HL-60/S4 treated with retinoic acid at 250 ng/mL for 4 days and 3 days (cell line): ENCODE data around the gene GDA.

Experiments used
- in situ Hi-C: fragments of 300-500 bp; cut with MboI; formaldehyde crosslinking; loops from 2 replicates; pipeline ENCODE4 v1.7.0; 2022; ENCODE audit warnings: low sequenced_read_pairs

GDA gene

GRCh38 chr9:72204062-72204461, 54.8 kb downstream of the GDA start:
- in situ Hi-C loops, result no loop called here

GRCh38 chr9:72205513-72205912, 56.3 kb downstream of the GDA start:
- in situ Hi-C loops, result no loop called here

GRCh38 chr9:72207278-72207677, 58.0 kb downstream of the GDA start:
- in situ Hi-C loops, result no loop called here

GRCh38 chr9:72210522-72210921, 61.3 kb downstream of the GDA start:
- in situ Hi-C loops, result no loop called here

- in situ Hi-C loops, result no loop called here
Measured at GRCh38 chr9:72211047-72211446, 61.8 kb downstream of the GDA start.

GRCh38 chr9:72213906-72214305, 64.7 kb downstream of the GDA start:
- in situ Hi-C loops, result no loop called here

GRCh38 chr9:72217306-72217842, 68.1 kb downstream of the GDA start:
- in situ Hi-C loops, result no loop called here

GRCh38 chr9:72220589-72220988, 71.3 kb downstream of the GDA start:
- in situ Hi-C loops, result no loop called here

GRCh38 chr9:72226146-72226812, 77.0 kb downstream of the GDA start:
- in situ Hi-C loops, result no loop called here

- in situ Hi-C loops, result no loop called here
Measured at GRCh38 chr9:72228282-72228681, 79.0 kb downstream of the GDA start.

- in situ Hi-C loops, result no loop called here
Measured at GRCh38 chr9:72232778-72233177, 83.5 kb downstream of the GDA start.

GRCh38 chr9:72247549-72247948, 98.3 kb downstream of the GDA start:
- in situ Hi-C loops, result no loop called here

- in situ Hi-C loops, result loop anchor here (25.0 kb wide), 1 partner anchor 439 kb away; no protein-coding TSS in a partner anchor
Measured at GRCh38 chr9:72251589-72251988, 102.3 kb downstream of the GDA start.

- in situ Hi-C loops, result loop anchor here (25.0 kb wide), 1 partner anchor 443 kb away; no protein-coding TSS in a partner anchor
Measured at GRCh38 chr9:72254901-72255545, 105.8 kb downstream of the GDA start.

GRCh38 chr9:72255569-72255968, 106.3 kb downstream of the GDA start:
- in situ Hi-C loops, result loop anchor here (25.0 kb wide), 1 partner anchor 443 kb away; no protein-coding TSS in a partner anchor

GRCh38 chr9:72256931-72257330, 107.7 kb downstream of the GDA start:
- in situ Hi-C loops, result loop anchor here (25.0 kb wide), 1 partner anchor 445 kb away; no protein-coding TSS in a partner anchor

GRCh38 chr9:72257814-72258213, 108.6 kb downstream of the GDA start:
- in situ Hi-C loops, result loop anchor here (25.0 kb wide), 1 partner anchor 446 kb away; no protein-coding TSS in a partner anchor

GRCh38 chr9:72262063-72262462, 112.8 kb downstream of the GDA start:
- in situ Hi-C loops, result loop anchor here (25.0 kb wide), 1 partner anchor 450 kb away; no protein-coding TSS in a partner anchor

- in situ Hi-C loops, result loop anchor here (25.0 kb wide), 1 partner anchor 451 kb away; no protein-coding TSS in a partner anchor
Measured at GRCh38 chr9:72263572-72263971, 114.3 kb downstream of the GDA start.

GRCh38 chr9:72268961-72269360, 119.7 kb downstream of the GDA start:
- in situ Hi-C loops, result loop anchor here (25.0 kb wide), 1 partner anchor 457 kb away; no protein-coding TSS in a partner anchor

- in situ Hi-C loops, result loop anchor here (10.0 to 25.0 kb wide), 3 partner anchors 226 to 544 kb away; no protein-coding TSS in a partner anchor
Measured at GRCh38 chr9:72270359-72270758, 121.1 kb downstream of the GDA start.
